Activated T-cell treated with anti-CD3 and anti-CD28 coated beads, Interleukin-2, amount 50 U/mL, for 48 hours (primary cell): Measurements from ENCODE around the gene PKDREJ.
A peak's percentile ranks its signal among the peaks of the same experiment; 100 is the strongest.

Source experiments
- DNase-seq, 2 experiments: peaks; one replicate each; pipeline ENCODE4 v3.0.0-alpha.2; 2020

The PKDREJ gene

DNA sequence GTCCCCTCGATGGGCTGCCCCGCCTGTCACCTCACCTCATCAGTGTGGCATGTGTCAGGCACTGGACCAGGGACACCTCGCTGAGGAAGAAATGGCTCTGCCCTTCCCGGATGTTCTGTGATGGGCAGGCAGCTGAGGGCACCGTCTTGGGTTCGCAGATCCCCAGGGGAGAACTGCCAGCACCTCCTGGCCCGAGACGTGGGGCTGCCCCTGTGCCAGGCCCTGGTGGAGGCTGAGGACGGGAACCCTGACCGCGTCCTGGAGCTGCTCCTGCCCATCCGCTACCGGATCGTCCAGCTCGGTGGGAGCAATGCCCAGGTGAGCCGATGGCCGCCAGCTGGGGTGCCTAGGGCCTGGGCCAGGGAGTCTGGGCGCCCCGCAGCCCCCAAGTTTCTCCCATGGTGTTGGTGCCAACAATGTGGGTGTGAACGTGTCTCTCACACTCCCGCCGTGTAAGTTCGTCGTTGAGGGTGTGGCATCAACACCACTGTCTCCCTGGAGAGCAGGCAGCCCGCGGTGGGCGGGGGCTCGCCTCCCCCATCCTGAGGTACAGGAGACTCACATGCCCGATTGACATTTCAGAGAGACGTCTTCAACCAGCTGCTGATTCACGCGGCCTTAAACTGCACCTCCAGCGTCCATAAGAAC is 26.2 kb upstream of the PKDREJ start:
- DNase-seq: no peak

DNA sequence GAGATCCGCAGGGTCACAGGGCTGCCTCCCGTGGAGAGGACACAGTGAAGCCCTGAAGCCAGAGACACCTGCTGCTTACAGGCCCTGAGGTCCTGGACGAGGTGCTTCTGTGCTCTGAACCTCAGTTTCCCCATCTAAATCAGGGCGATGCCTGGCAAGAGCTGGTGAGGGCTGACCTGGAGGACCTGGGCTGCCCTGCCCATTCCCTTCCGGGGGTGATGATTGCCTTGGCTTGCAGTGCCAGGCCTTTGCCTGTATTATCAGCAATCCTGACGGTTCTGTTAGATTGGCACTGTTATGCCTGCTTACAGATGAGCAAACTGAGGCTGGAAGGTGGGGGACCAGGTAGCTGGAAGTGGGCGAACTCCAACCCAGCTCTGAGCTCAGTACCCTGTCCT is 25.7 kb upstream of the PKDREJ start:
- DNase-seq: no peak

GRCh38 chr22:46287873-46288751 is 25.0 kb upstream of the PKDREJ start:
- DNase-seq: peak; percentile 38 to 52

GRCh38 chr22:46286941-46287872 is 24.1 kb upstream of the PKDREJ start:
- no peak for DNase-seq

GRCh38 chr22:46286006-46286405 is 22.9 kb upstream of the PKDREJ start:
- no peak for DNase-seq

DNA sequence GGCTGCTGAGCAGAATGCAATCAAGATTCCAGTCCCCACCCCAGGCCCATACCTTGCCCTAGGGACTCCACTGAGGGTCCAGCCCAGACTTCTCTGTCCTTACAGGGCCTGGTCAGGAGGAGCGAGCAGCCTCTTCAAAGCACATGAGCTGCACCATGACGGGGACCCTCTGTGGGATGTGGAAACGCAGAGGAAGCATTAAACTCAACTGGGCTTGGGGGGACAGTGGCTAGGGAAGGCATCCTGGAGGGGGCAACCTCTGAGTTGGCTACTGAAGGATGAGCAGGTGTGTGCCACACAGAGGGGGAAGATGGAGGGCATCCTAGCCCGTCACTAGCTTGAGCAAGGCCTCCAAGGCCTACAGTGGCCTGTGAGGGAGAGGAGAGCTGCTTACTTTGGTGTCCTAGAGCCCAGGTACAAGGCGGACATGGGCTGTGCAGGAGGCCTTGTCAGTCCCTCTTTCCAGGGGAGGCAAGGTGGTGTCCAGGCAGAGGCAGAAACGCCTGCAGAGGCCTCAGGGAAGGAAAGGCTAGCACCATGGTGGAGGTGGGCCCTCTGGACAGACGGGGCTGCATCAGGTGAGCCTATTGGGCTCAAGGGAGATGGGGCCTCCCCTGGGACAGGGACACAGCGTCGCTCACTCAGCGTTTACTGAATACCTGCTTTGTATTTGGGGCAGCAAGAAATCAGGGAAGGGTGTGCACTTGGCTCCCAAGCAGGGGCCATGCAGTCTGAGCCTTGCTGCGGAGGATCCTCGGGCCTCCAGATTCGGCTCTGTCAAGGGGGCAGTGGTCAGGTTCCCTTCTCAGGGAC is 18.9 kb upstream of the PKDREJ start:
- DNase-seq: no peak

DNA sequence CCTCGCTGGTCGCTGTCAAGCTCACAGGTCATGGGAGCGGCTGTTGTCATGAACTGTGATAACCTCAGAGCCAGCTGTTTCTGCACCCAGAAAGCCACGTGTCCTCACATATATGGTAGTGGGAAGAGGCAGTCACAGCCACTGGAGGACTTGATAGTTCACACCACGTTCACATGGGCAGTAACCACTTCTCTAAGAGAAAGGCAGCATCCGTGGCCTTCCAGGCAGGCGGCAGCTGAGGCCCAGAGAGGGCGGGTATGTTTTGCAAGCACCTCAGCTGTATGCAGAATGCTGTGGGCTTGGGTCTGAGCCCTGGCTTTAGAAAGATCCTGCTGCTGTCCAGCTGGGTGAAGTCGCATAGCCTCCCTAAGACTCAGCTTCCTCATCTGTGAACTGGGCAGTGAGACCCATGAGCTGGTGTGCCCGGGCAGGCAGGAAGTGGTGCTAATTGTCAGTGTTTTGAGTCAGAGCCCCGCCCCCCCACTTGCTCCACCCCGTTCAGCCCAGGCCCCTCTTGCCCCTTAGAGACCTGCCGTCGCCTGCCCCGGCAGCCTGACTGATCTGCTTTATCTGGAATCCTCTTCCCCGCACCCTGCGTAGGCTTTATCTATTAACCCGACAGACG is 18.0 kb upstream of the PKDREJ start:
- DNase-seq: no peak

DNA sequence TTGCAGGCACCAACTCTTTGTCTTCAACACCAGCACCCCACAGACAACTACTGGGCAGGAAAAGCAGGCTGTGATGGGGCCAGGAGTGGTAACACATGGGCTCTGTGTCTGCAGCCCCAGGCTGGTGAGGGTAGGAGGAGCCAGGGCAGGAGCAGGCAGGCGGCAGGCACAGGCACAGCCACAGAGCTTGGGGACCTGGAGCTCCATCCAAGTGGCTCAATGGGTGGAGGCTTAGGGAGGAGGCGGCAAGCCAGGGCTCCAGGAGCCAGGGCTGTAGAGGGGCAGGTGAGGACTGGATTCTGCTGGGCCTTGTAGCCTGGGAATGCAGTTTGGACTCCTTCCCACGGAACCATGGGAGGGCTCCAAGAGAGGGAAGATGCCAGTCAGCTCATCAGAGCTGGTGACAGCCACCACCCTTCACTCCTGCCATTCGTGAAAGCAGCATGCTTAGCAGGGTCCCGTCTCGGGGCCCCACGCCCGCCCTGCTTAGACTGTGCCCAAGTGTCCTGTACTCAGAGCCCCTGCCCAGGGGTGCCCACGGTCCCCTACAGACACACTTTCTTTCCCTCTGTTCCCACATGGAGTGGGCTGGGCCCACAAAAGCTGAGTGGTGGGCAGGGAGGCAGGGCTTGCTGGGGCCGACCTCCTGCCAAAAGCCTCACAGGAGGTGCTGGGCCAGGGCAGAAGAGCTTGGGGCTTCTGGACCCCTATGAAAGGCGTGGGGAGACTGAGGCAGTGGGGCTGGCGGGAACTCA is 17.1 kb upstream of the PKDREJ start:
- DNase-seq: no peak

GRCh38 chr22:46278656-46279645 is 15.8 kb upstream of the PKDREJ start:
- DNase-seq: no peak

DNA sequence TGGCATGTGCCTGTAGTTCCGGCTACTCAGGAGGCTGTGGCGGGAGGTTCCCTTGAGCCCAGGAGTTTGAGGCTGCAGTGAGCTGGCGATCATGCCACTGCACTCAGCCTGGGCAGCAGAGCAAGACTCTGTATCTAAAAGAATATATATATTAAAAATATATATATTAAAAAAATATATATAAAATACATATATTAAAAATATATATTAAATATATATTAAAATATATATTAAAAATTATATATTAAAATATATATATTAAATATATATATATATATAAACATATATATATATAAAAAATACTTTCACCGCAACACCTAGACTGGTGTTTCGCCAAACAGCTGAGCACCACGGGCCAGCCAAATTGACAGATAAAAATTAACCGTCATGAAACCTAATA is 13.4 kb upstream of the PKDREJ start:
- DNase-seq: no peak

- no peak for DNase-seq
These were observed 12.4 kb upstream of the PKDREJ start for GRCh38 chr22:46275455-46276122.

GRCh38 chr22:46274381-46274780 is 11.2 kb upstream of the PKDREJ start:
- DNase-seq: no peak

DNA sequence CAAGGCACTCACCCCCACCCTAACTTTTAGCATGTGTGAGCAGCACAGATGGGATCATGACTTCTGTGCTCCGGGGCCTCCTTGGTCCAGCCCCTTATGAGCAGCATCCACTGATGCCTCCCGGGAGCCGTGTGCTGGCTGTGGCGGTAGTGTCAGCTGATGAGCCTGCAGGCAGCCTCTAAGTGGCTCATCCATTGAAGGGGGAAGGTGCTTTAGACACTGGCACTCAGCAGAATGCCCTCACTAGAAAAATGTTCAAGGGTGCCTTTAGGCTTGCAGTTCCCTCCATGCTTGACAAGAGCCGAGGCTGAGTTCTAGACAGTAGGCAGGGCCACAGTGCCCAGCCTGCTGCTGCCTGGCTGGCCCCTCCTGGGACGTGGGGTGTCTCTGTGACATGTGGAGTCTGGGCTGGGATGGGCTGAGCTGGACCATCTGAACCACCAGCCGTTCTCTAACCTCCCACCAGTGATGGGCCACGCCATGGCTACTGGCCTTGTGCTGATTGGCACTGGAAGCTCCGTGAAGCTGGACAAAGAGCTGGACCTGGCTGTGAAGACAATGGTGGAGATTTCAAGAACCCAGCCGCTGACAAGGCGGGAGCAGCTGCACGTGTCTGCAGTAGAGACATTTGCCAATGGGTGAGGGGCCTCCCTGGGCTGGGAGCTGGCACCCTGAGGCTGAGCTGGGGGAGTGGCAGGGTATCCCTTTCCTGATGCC is 10.4 kb upstream of the PKDREJ start:
- no peak for DNase-seq

GRCh38 chr22:46272762-46273431 is 9.8 kb upstream of the PKDREJ start:
- DNase-seq: no peak

- DNase-seq: no peak
These were observed 9.1 kb upstream of the PKDREJ start for GRCh38 chr22:46272196-46272595.

DNA sequence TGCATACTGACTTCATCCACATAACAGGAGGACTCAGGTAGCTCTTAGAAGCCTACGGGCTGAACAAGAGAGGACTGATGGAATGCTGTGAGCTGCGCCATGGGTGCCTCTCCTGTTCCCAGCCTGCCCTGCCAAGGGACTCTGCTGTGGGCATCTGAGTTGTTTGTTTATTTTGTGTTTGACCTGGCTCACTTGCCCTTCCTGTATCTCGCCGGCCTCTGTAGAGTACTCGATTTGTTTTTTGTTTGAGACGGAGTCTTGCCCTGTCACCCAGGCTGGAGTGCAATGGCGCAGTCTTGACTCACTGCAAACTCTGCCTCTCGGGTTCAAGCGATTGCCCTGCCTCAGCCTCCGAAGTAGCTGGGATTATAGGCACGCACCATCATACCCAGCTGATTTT is 6.4 kb upstream of the PKDREJ start:
- DNase-seq: no peak

DNA sequence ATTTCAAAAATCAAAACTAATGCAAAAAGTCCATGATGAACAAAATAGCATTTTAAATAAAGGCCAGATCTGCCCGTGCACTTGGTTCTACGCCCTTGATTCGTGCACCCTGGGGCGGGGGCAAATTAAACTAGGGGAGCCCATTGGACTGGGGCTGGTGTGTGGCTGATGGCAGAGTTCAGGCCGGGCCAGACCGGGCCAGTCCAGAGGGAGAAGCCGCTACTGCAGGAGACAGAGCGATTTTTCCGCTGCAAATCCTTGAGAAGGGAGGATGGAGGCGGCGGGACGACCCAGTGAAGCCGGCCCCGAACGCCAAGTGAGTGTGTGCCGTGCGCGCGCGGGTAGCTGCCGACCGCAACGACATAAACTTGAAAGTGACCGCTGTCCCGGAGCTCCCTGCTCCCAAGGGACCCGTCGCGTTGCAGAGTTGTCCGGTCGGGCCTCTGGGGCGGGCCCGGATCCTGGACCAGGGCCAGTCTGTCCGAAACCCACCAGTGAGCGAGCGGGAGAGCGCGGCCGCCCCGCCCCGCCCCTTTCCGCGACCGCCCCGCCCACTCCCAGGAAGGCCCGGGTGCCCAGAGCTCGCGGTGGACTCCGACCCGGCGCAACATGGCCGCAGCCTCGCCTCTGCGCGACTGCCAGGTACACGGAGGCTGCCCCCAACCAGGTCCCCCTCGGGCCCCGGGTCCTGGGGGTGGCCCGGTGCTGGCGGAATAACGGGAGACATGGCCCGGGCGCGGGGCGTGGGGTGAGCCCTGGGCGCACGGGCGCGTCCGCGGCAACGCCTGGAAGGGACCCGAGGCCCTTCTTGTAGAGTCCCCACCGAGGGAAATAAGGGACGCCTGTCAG is 4.5 kb upstream of the PKDREJ start, which contains the start of gene TTC38:
Gene TTC38, plus strand, starts transcription at position 578 of the 849 bp plus-strand sequence. Its CDS starts 32 bp downstream, at position 610.
- DNase-seq: peak; percentile 66 to 72
